Dermis microvascular lymphatic vessel endothelial cell (primary cell): Measurements from ENCODE around the gene KRT23. TPM values are rescaled to one million over a fixed set of nuclear protein-coding genes. Genes with fewer than 3 reads are reported as not detected.

Source experiments
- total RNA-seq: library from RNA; depleted of rRNA; stranded (reverse); fragments of >200 nt; gene quantifications from 2 replicates; pipeline ENCODE4 v1.2.1, GENCODE V29; 2014

The KRT23 gene
- total RNA-seq, 1 donor from 2014 or later, result not detected

Other genes starting within 250 kb of the KRT23 start
- not detected in 2 replicates for gene KRT24, start 233.9 kb downstream of the KRT23 start, total RNA-seq
- gene KRT25, start 182.3 kb downstream of the KRT23 start, total RNA-seq, result not detected in 2 replicates
- not detected in 2 replicates for gene KRT26, start 165.4 kb downstream of the KRT23 start, total RNA-seq
- gene KRT27, start 155.1 kb downstream of the KRT23 start, total RNA-seq, result not detected in 2 replicates
- not detected in 2 replicates for gene KRT28, start 137.7 kb downstream of the KRT23 start, total RNA-seq
- gene KRT10, start 115.0 kb downstream of the KRT23 start, total RNA-seq, result 1.9 and 2.3 TPM in 2 replicates
- gene KRT12, start 70.4 kb downstream of the KRT23 start, total RNA-seq, result not detected in 2 replicates
- gene KRT20, start 52.4 kb downstream of the KRT23 start, total RNA-seq, result not detected in 2 replicates
- not detected in 2 replicates for gene KRT39, start 29.3 kb upstream of the KRT23 start, total RNA-seq
- not detected in 2 replicates for gene KRT40, start 46.7 kb upstream of the KRT23 start, total RNA-seq
- gene KRTAP3-3, start 56.5 kb upstream of the KRT23 start, total RNA-seq, result not detected in 2 replicates
- gene KRTAP3-2, start 62.3 kb upstream of the KRT23 start, total RNA-seq, result not detected in 2 replicates
- not detected in 2 replicates for gene KRTAP3-1, start 71.5 kb upstream of the KRT23 start, total RNA-seq
- not detected in 2 replicates for gene KRTAP1-5, start 89.6 kb upstream of the KRT23 start, total RNA-seq
- not detected in 2 replicates for gene KRTAP1-4, start 92.5 kb upstream of the KRT23 start, total RNA-seq
- not detected in 2 replicates for gene KRTAP1-3, start 97.2 kb upstream of the KRT23 start, total RNA-seq
- gene KRTAP1-1, start 103.8 kb upstream of the KRT23 start, total RNA-seq, result not detected in 2 replicates
- not detected in 2 replicates for gene KRTAP2-1, start 109.7 kb upstream of the KRT23 start, total RNA-seq
- gene KRTAP2-2, start 117.6 kb upstream of the KRT23 start, total RNA-seq, result not detected in 2 replicates
- gene KRTAP2-3, start 122.5 kb upstream of the KRT23 start, total RNA-seq, result not detected in 2 replicates
- not detected in 2 replicates for gene KRTAP2-4, start 128.2 kb upstream of the KRT23 start, total RNA-seq
- gene KRTAP4-7, start 146.5 kb upstream of the KRT23 start, total RNA-seq, result not detected in 2 replicates
- gene KRTAP4-8, start 160.5 kb upstream of the KRT23 start, total RNA-seq, result not detected in 2 replicates
- gene KRTAP4-16, start 164.6 kb upstream of the KRT23 start, total RNA-seq, result not detected in 2 replicates
- gene KRTAP4-9, start 167.7 kb upstream of the KRT23 start, total RNA-seq, result not detected in 2 replicates
- gene KRTAP4-11, start 180.7 kb upstream of the KRT23 start, total RNA-seq, result not detected in 2 replicates
- not detected in 2 replicates for gene KRTAP4-12, start 186.5 kb upstream of the KRT23 start, total RNA-seq
- gene KRTAP4-6, start 202.9 kb upstream of the KRT23 start, total RNA-seq, result not detected in 2 replicates
- gene KRTAP4-5, start 212.2 kb upstream of the KRT23 start, total RNA-seq, result not detected in 2 replicates
- gene KRTAP4-4, start 223.1 kb upstream of the KRT23 start, total RNA-seq, result not detected in 2 replicates
- gene KRTAP4-3, start 230.6 kb upstream of the KRT23 start, total RNA-seq, result not detected in 2 replicates
- gene KRTAP4-2, start 240.6 kb upstream of the KRT23 start, total RNA-seq, result not detected in 2 replicates
- gene KRTAP4-1, start 247.3 kb upstream of the KRT23 start, total RNA-seq, result not detected in 2 replicates